GM10847 (cell line): ENCODE data around the gene HECTD3.

Source experiments
- POLR2A ChIP-seq: IDR thresholded peaks from 2 replicates; pipeline ENCODE4 v1.6.1; 2011; ENCODE audit not compliant: insufficient read length; ENCODE audit errors: extremely low read depth

The HECTD3 gene

GRCh38 chr1:45010855-45011811, at the start of gene HECTD3:
TSS of gene HECTD3 (minus strand) at chr1:45011324. CDS start at chr1:45011257, 67 bp downstream.
- TF ChIP-seq POLR2A: peak; percentile 63

- no peak for TF ChIP-seq POLR2A
Measured at GRCh38 chr1:45059829-45060228, 48.7 kb upstream of the HECTD3 start.

GRCh38 chr1:45057542-45057941, 46.4 kb upstream of the HECTD3 start:
- TF ChIP-seq POLR2A: no peak

- no peak for TF ChIP-seq POLR2A
Measured at GRCh38 chr1:45051005-45051772, 40.1 kb upstream of the HECTD3 start.

- no peak for TF ChIP-seq POLR2A
Measured at GRCh38 chr1:45047032-45047431, 35.9 kb upstream of the HECTD3 start.

- no peak for TF ChIP-seq POLR2A
Measured at GRCh38 chr1:45044916-45045315, 33.8 kb upstream of the HECTD3 start.

- no peak for TF ChIP-seq POLR2A
Measured at GRCh38 chr1:45043094-45043493, 32.0 kb upstream of the HECTD3 start.

- no peak for TF ChIP-seq POLR2A
Measured at GRCh38 chr1:45040297-45040696, 29.2 kb upstream of the HECTD3 start.

- no peak for TF ChIP-seq POLR2A
Measured at GRCh38 chr1:45038661-45039364, 27.7 kb upstream of the HECTD3 start.

- TF ChIP-seq POLR2A: no peak
Measured at GRCh38 chr1:45038240-45038639, 27.1 kb upstream of the HECTD3 start.

- no peak for TF ChIP-seq POLR2A
Measured at GRCh38 chr1:45037456-45037855, 26.3 kb upstream of the HECTD3 start.

- TF ChIP-seq POLR2A: no peak
Measured at GRCh38 chr1:45035631-45036301, 24.6 kb upstream of the HECTD3 start.

- no peak for TF ChIP-seq POLR2A
Measured at GRCh38 chr1:45033356-45033755, 22.2 kb upstream of the HECTD3 start.

- TF ChIP-seq POLR2A: no peak
Measured at GRCh38 chr1:45032837-45033236, 21.7 kb upstream of the HECTD3 start.

GRCh38 chr1:45026446-45026845, 15.3 kb upstream of the HECTD3 start:
- TF ChIP-seq POLR2A: no peak

- TF ChIP-seq POLR2A: no peak
Measured at GRCh38 chr1:45023663-45024062, 12.5 kb upstream of the HECTD3 start.
